Breast epithelium (tissue), 4 donors: Measurements from ENCODE around the gene CAMTA1. TPM values are rescaled to one million over a fixed set of nuclear protein-coding genes. Genes with fewer than 3 reads are reported as not detected.
A peak's percentile ranks its signal among the peaks of the same experiment; 100 is the strongest.

ENCODE experiments used
- DNase-seq, 2 donors: peaks; one replicate each; pipeline ENCODE4 v3.0.0-alpha.2; 2019; ENCODE audit warnings: low spot score in 2 of 2
- H3K27ac ChIP-seq, 2 donors: fragments of 200-600 bp; sonication (generic) in 1 of 2; one replicate each; pipeline ENCODE4 v1.5.1; 2016 to 2019; ENCODE audit warnings: mild to moderate bottlenecking in 1 of 2
- H3K27me3 ChIP-seq, 2 donors: fragments of 200-600 bp; sonication (generic) in 1 of 2; one replicate each; pipeline versions ENCODE4 v1.5.1 to v1.6.0; 2017 to 2019; ENCODE audit warnings: control low read depth in 1 of 2, mild to moderate bottlenecking in 1 of 2
- H3K36me3 ChIP-seq: fragments of 200-600 bp; one replicate; pipeline ENCODE4 v1.5.1; 2019
- H3K4me1 ChIP-seq, 2 donors: fragments of 200-600 bp; sonication (generic); one replicate each; pipeline ENCODE4 v1.5.1; 2016 to 2019; ENCODE audit warnings: control low read depth in 1 of 2
- H3K4me3 ChIP-seq, 3 donors: fragments of 200-600 bp; sonication (generic); 1 replicate in 2 of 3; 2 replicates in 1 of 3; pipeline ENCODE4 v1.5.1; 2016 to 2019; ENCODE audit warnings: mild to moderate bottlenecking in 3 of 3, moderate library complexity in 2 of 3
- H3K9me3 ChIP-seq, 2 donors: fragments of 200-600 bp; sonication (generic) in 1 of 2; one replicate each; pipeline ENCODE4 v1.5.1; 2016 to 2019; ENCODE audit warnings: control low read depth in 1 of 2
- CTCF ChIP-seq, 3 donors: fragments of 450-650 bp; IDR thresholded peaks; one replicate each; pipeline ENCODE4 v1.5.1; 2016 to 2017; ENCODE audit warnings: antibody characterized with exemption in 3 of 3, mild to moderate bottlenecking in 3 of 3, moderate library complexity in 3 of 3
- POLR2A ChIP-seq: fragments of 450-650 bp; IDR thresholded peaks from one replicate; pipeline ENCODE4 v1.6.1; 2016; ENCODE audit warnings: antibody characterized with exemption, mild to moderate bottlenecking, moderate library complexity
- POLR2AphosphoS5 ChIP-seq, 3 donors: sonication (generic); formaldehyde crosslinking; IDR thresholded peaks; one replicate each; pipeline ENCODE4 v1.6.1; 2017; ENCODE audit warnings: antibody characterized with exemption in 3 of 3
- intact Hi-C: fragments of 100-400 bp; cut with DNase I; formaldehyde crosslinking; loops from one replicate; pipeline ENCODE4 v1.15.1; 2023; ENCODE audit warnings: low total_unique reads
- total RNA-seq, 3 donors: library from RNA; depleted of rRNA; stranded (reverse); fragments of >200 nt; gene quantifications; one replicate each; pipeline ENCODE4 v1.1.0, GENCODE V29; 2016

CAMTA1 gene
- total RNA-seq, 3 donors from 2014 or later = 53.4 to 84.0 (median 61.9) TPM

- no peak overlapping the region for H3K27ac ChIP-seq
- intact Hi-C loops = no loop called here
- DNase-seq = no peak
- H3K4me3 ChIP-seq = no peak overlapping the region
- no peaks in the 10 kb centered on the region for H3K9me3 ChIP-seq
- TF ChIP-seq CTCF (IDR thresholded peaks at IDR 0.05) = no peak
- TF ChIP-seq POLR2A = no peak
- TF ChIP-seq POLR2AphosphoS5 (IDR thresholded peaks at IDR 0.05) = no peak
- H3K36me3 ChIP-seq = no peaks in the 10 kb centered on the region
- no peaks in the 10 kb centered on the region for H3K4me1 ChIP-seq
- H3K27me3 ChIP-seq = no peaks in the 10 kb centered on the region
Observed at GRCh38 chr1:6779089-6779805, 6.0 kb upstream of the CAMTA1 start.

- no peak overlapping the region for H3K27ac ChIP-seq
- no peaks in the 10 kb centered on the region for H3K36me3 ChIP-seq
- intact Hi-C loops = no loop called here
- no peaks in the 10 kb centered on the region for H3K27me3 ChIP-seq
- H3K4me3 ChIP-seq = no peak overlapping the region
- no peaks in the 10 kb centered on the region for H3K9me3 ChIP-seq
- no peak for TF ChIP-seq POLR2AphosphoS5 (IDR thresholded peaks at IDR 0.05)
- TF ChIP-seq CTCF (IDR thresholded peaks at IDR 0.05) = no peak
- no peak for TF ChIP-seq POLR2A
- H3K4me1 ChIP-seq = peaks cover 6% of the 10 kb centered on the region in 2 donors
- DNase-seq = no peak
Observed at GRCh38 chr1:6782151-6782550, 3.1 kb upstream of the CAMTA1 start.

GRCh38 chr1:6783221-6783620 is 2.0 kb upstream of the CAMTA1 start:
- no peaks in the 10 kb centered on the region for H3K27me3 ChIP-seq
- H3K4me3 ChIP-seq = peak overlapping the region in 1 of 3 donors; percentile 71
- DNase-seq = no peak
- intact Hi-C loops = no loop called here
- H3K4me1 ChIP-seq = peaks cover 6% of the 10 kb centered on the region in 2 donors
- no peaks in the 10 kb centered on the region for H3K9me3 ChIP-seq
- TF ChIP-seq POLR2A = no peak
- no peak for TF ChIP-seq POLR2AphosphoS5 (IDR thresholded peaks at IDR 0.05)
- no peak for TF ChIP-seq CTCF (IDR thresholded peaks at IDR 0.05)
- H3K36me3 ChIP-seq = no peaks in the 10 kb centered on the region
- peak overlapping the region; percentile 95 to 99 for H3K27ac ChIP-seq

- Histone ChIP-seq H3K9me3 (no peaks in the 10 kb centered on the region), H3K4me1 (peaks cover 6 to 8% of the 10 kb centered on the region in 2 donors), H3K4me3 (peak overlapping the region; percentile 71 to 88 (median 84)), H3K27me3 (no peaks in the 10 kb centered on the region), H3K36me3 (no peaks in the 10 kb centered on the region), H3K27ac (peak overlapping the region; percentile 95 to 99)
- intact Hi-C loops = no loop called here
- no peak for DNase-seq
- TF ChIP-seq POLR2AphosphoS5 (IDR thresholded peaks at IDR 0.05) (peak in 2 of 3 donors; percentile 5 to 45), POLR2A (no peak), CTCF (IDR thresholded peaks at IDR 0.05) (no peak)
Observed at GRCh38 chr1:6783936-6784559, 1.2 kb upstream of the CAMTA1 start.
